Gastrocnemius medialis (tissue), 4 donors: ENCODE measurements around the gene VAMP3. TPM values are rescaled to one million over a fixed set of nuclear protein-coding genes. Genes with fewer than 3 reads are reported as not detected.

Source experiments
- ATAC-seq, 2 donors: fragments of 150-250 bp; one replicate each; pipeline ENCODE4 v1.9.1; 2016
- DNase-seq, 2 donors: peaks; one replicate each; pipeline ENCODE4 v3.0.0-alpha.2; 2019
- H3K27ac ChIP-seq, 4 donors: fragments of 200-600 bp; sonication (generic); 1 replicate in 1 of 4; 2 replicates in 3 of 4; pipeline ENCODE4 v1.5.1; 2016 to 2018; ENCODE audit warnings: mild to moderate bottlenecking in 2 of 4, moderate library complexity in 1 of 4
- H3K27me3 ChIP-seq, 3 donors: fragments of 200-600 bp; sonication (generic) in 2 of 3; 1 replicate in 1 of 3; 2 replicates in 2 of 3; pipeline versions ENCODE4 v1.5.1 to v1.6.0; 2016 to 2019; ENCODE audit warnings: mild to moderate bottlenecking in 1 of 3, moderate library complexity in 1 of 3
- H3K36me3 ChIP-seq, 2 donors: fragments of 200-600 bp; sonication (generic) in 1 of 2; one replicate each; pipeline ENCODE4 v1.5.1; 2017 to 2018
- H3K4me1 ChIP-seq, 2 donors: fragments of 200-600 bp; sonication (generic) in 1 of 2; one replicate each; pipeline ENCODE4 v1.5.1; 2016 to 2017; ENCODE audit warnings: mild to moderate bottlenecking in 2 of 2
- H3K4me3 ChIP-seq, 4 donors: fragments of 200-600 bp; sonication (generic) in 3 of 4; 1 replicate in 1 of 4; 2 replicates in 3 of 4; pipeline ENCODE4 v1.5.1; 2016 to 2019; ENCODE audit warnings: mild to moderate bottlenecking in 2 of 4
- H3K9me3 ChIP-seq, 3 donors: fragments of 200-600 bp; sonication (generic) in 2 of 3; 1 replicate in 1 of 3; 2 replicates in 2 of 3; pipeline ENCODE4 v1.5.1; 2016 to 2019
- CTCF ChIP-seq, 5 experiments: fragments of 450-650 bp in 3 of 5; fragments of 200-600 bp in 2 of 5; sonication (generic) in 2 of 5; IDR thresholded peaks in 4 of 5; conservative IDR thresholded peaks in 1 of 5; 1 replicate in 4 of 5; 2 replicates in 1 of 5; pipeline ENCODE4 v1.5.1; 2016 to 2019; ENCODE audit warnings: antibody characterized with exemption in 5 of 5, mild to moderate bottlenecking in 3 of 5, moderate library complexity in 3 of 5
- POLR2A ChIP-seq, 2 donors: fragments of 450-650 bp; IDR thresholded peaks; one replicate each; pipeline ENCODE4 v1.6.1; 2017; ENCODE audit warnings: antibody characterized with exemption in 2 of 2, mild to moderate bottlenecking in 2 of 2, moderate library complexity in 2 of 2
- in situ Hi-C, 4 donors: fragments of 200-750 bp; cut with MboI; loops; one replicate each; pipeline versions ENCODE4 v1.15.0 to v1.8.0; 2017; ENCODE audit warnings: low sequenced_read_pairs in 4 of 4
- intact Hi-C: fragments of 100-400 bp; cut with DNase I; formaldehyde crosslinking; loops from one replicate; pipeline ENCODE4 v1.15.1; 2023; ENCODE audit warnings: low total_unique reads
- total RNA-seq, 4 donors: library from RNA; depleted of rRNA; stranded (reverse); fragments of >200 nt; gene quantifications; one replicate each; pipeline versions ENCODE4 v1.1.0 to v1.2.3, GENCODE V29; 2016

VAMP3 gene
- total RNA-seq, 4 donors from 2014 or later = 63.7 to 71.2 (median 69.7) TPM

GRCh38 chr1:7751174-7751573, 19.9 kb upstream of the VAMP3 start:
- in situ Hi-C loops = loop anchor here in 3 of 4 donors (5.0 kb wide), 2 partner anchors 79 to 84 kb away; no protein-coding TSS in a partner anchor
- intact Hi-C loops = no loop called here

GRCh38 chr1:7752512-7753417, 18.3 kb upstream of the VAMP3 start:
- DNase-seq (peak; percentile 19 to 27), ATAC-seq (peak; percentile 55 to 63)
- H3K27me3 ChIP-seq = no peaks in the 10 kb centered on the region
- TF ChIP-seq POLR2A (IDR thresholded peaks at IDR 0.05) (no peak), CTCF (IDR thresholded peaks at IDR 0.05 in 4 of 5, conservative IDR thresholded peaks at IDR 0.05 in 1 of 5) (peak; percentile 81 to 91 (median 83))
- intact Hi-C loops (loop anchor here (1.0 kb wide), 1 partner anchor 83 kb away; no protein-coding TSS in a partner anchor), in situ Hi-C loops (loop anchor here in 3 of 4 donors (5.0 kb wide), 2 partner anchors 80 to 85 kb away; no protein-coding TSS in a partner anchor)
- no peaks in the 10 kb centered on the region for H3K9me3 ChIP-seq
- no peaks in the 10 kb centered on the region for H3K4me1 ChIP-seq
- H3K27ac ChIP-seq = no peak overlapping the region
- H3K4me3 ChIP-seq = peak overlapping the region in 3 of 4 donors; percentile 12 to 38 (median 28)
- no peaks in the 10 kb centered on the region for H3K36me3 ChIP-seq

More at GRCh38 chr1:7751174-7751573, 19.9 kb upstream of the VAMP3 start:
- no peaks in the 10 kb centered on the region for H3K4me1 ChIP-seq
- ATAC-seq (no peak), DNase-seq (no peak)
- no peak overlapping the region for H3K27ac ChIP-seq
- no peaks in the 10 kb centered on the region for H3K27me3 ChIP-seq
- no peak overlapping the region for H3K4me3 ChIP-seq
- H3K9me3 ChIP-seq = no peaks in the 10 kb centered on the region
- TF ChIP-seq CTCF (IDR thresholded peaks at IDR 0.05 in 4 of 5, conservative IDR thresholded peaks at IDR 0.05 in 1 of 5) = no peak
- TF ChIP-seq POLR2A (IDR thresholded peaks at IDR 0.05) = no peak
- H3K36me3 ChIP-seq = no peaks in the 10 kb centered on the region

- no peak for ATAC-seq
- no peaks in the 10 kb centered on the region for H3K9me3 ChIP-seq
- TF ChIP-seq CTCF (IDR thresholded peaks at IDR 0.05 in 4 of 5, conservative IDR thresholded peaks at IDR 0.05 in 1 of 5) = no peak
- no peak for TF ChIP-seq POLR2A (IDR thresholded peaks at IDR 0.05)
- no peaks in the 10 kb centered on the region for H3K36me3 ChIP-seq
- no peaks in the 10 kb centered on the region for H3K27me3 ChIP-seq
- in situ Hi-C loops = loop anchor here in 3 of 4 donors (5.0 kb wide), 2 partner anchors 81 to 86 kb away; no protein-coding TSS in a partner anchor
- no peaks in the 10 kb centered on the region for H3K4me1 ChIP-seq
- DNase-seq = no peak
- intact Hi-C loops = loop anchor here (1.0 kb wide), 1 partner anchor 84 kb away; no protein-coding TSS in a partner anchor
- no peak overlapping the region for H3K27ac ChIP-seq
- no peak overlapping the region for H3K4me3 ChIP-seq
Observed at GRCh38 chr1:7753641-7754040, 17.5 kb upstream of the VAMP3 start.

DNA sequence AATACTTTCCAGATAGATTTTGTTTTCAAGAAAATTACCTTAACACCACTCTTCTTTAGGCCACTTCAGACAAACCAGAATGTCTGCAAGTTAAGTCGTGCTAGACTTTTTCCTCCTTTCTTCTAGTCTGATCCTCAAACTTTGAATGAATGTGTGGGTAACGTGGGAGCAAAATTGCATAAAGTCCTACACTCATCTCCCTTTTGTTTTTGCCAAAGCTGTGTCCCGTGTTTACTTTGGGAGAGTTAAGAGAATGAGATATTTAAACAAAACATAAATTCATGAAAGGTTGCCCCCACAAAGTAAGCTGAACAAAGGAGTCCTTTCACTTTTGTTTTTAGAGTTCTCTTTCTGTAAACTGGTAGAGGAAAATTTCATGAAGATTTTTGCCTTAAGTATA, 16.9 kb upstream of the VAMP3 start:
- Histone ChIP-seq H3K4me3 (no peak overlapping the region), H3K9me3 (no peaks in the 10 kb centered on the region), H3K4me1 (no peaks in the 10 kb centered on the region), H3K27me3 (no peaks in the 10 kb centered on the region), H3K36me3 (no peaks in the 10 kb centered on the region), H3K27ac (no peak overlapping the region)
- no peak for DNase-seq
- intact Hi-C loops = no loop called here
- TF ChIP-seq POLR2A (IDR thresholded peaks at IDR 0.05) = no peak
- TF ChIP-seq CTCF (IDR thresholded peaks at IDR 0.05 in 4 of 5, conservative IDR thresholded peaks at IDR 0.05 in 1 of 5) = no peak
- no peak for ATAC-seq
- in situ Hi-C loops = loop anchor here in 3 of 4 donors (5.0 kb wide), 2 partner anchors 82 to 87 kb away; no protein-coding TSS in a partner anchor
